HG02588 (cell line): ENCODE data around the gene ATP2A1.
"Not testable (repeated sequence)": the region's sequence is repeated elsewhere in the genome, so short reads cannot be mapped to it uniquely, and the experiment has no call there.

ENCODE experiments used
- ATAC-seq: cut with Tn5 transposase; IDR thresholded peaks from one replicate; pipeline ENCODE4 v1.9.1; 2021; ENCODE audit warnings: mild to moderate bottlenecking, moderate library complexity; ENCODE audit not compliant: unreplicated experiment

ATP2A1 gene

DNA sequence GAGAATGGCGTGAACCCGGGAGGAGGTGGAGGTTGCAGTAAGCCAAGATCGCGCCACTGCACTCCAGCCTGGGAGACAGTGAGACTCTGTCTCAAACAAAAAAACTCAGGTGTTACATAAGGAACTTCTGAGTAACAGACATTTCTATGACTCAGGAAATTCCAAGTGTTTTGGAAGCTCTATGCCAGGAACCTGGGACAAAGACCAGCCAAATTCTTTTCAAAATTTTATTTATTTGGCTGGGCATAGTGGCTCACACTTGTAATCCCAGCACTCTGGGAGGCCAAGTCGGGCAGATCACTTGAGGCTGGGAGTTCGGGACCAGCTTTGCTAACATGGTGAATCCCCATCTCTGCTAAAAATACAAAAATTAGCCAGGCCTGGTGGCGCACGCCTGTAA is 19.9 kb upstream of the ATP2A1 start:
- ATAC-seq, result no peak

DNA sequence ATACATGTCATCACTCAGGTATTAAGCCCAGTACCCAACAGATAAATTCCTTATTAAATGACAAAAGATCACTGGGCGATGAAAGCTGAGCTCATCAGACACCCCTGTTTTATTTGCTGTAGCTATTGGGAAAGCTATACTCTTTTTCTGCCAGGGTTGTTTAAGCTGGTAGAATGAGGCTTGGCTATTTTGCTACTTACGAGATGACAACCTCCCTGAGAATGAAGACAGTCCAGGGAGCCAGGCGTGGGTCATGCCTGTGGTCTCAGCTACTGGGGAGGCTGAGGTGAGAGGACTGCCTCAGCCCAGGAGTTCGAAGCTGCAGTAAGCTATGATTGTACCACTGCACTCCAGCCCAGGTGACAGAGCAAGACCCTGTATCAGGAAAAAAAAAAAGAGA is 19.0 kb upstream of the ATP2A1 start:
- ATAC-seq, result no peak

DNA sequence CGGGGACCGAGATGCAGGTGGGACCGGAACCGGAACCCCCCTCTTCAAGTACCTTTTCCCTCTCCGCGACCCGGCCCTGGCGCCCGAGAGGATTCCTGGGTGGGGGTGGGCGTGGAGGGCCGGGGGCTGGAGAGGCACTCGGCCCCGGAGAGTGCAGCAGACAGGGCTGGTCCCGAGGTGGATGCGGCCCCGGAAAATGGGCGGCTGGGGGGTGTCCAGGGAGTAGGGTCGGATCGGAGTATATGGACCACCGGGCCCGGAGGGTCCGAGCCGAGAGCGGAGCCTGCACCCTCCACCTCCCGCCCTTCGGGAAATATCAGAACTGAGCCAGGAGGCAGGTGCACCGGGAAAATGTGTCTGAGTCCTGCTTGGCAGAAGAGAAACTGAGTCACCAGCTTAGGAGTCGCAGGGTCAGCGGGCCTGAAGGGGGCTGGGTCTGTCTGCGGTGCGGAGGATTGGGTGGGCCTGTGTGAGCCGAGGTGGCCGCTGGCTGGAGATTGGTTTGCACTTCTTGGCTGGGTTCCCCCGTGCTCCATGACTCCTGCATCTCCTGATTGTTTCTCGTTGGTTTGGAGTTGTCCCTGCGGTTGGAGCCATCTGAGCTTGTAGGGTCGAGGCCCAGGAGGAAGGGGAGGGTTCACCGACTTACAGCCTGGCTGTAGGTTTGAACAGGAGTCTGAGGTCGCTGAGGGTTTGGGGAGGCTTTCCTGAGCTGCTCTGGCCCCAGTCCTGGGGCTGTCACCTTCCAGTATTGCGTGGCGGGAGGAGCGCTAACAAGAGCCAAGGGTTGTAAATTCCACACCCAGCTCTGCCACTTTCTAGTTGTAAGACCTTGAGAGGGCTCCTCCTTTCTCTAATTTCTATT is 14.1 kb upstream of the ATP2A1 start:
- ATAC-seq, result no peak

DNA sequence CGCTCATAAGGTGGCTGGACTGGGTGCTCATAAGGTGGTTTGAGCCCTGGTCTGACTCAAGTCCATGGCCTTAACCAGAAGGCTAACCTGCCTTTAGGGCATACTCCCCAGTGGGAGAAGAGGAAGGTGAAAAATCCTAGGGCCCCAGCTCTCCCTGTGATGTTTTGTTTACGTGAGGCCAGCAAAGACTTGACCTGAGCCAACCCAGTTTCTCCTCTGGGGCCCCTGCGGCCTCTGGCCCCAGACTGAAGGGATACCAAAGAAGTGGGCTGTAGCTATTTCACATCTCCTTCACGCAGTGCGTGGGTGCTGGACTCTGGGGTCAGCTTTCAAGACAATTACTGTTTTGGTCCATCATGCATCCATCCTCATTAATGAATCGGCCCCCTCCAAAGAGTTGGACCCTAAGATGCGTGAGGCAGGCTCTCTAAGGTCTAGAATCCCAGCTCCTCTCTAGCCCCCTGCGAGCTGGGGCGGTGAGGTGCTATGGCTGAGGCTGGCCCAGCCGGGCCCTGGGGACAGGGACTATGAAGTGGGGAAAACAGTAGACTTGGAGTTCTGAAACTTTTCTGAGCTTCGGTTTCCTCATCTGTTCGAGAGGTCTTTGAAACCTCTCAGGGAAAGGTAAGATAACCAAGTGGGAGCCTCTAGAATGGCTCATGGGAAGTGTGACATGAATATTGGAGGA is 13.1 kb upstream of the ATP2A1 start:
- ATAC-seq, result no peak

DNA sequence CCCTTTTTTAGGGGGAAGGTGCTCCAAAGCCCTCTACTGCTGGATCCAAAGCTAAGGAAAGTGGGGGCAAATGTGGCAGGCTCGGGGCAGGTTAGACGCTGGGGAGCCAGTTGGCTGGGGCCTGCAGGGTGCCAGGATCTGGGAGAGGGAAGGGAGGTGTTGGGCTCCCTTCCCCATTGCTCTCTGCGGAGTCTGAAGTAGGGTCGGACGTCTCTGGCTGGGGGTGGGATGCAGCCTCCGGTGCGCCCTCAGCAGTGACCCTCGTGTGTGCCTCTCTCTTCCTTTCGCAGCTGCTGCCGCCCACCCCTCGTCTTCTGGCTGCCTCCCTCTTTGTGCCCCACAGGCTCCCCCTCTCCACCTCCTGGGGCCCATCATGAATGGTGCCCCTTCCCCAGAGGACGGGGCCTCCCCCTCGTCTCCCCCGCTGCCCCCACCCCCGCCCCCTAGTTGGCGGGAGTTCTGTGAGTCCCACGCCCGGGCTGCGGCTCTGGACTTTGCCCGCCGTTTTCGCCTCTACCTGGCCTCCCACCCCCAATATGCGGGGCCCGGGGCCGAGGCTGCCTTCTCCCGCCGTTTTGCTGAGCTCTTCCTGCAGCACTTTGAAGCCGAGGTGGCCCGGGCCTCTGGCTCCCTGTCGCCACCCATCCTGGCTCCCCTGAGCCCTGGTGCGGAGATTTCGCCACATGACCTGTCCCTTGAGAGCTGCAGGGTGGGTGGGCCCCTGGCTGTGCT is 12.4 kb upstream of the ATP2A1 start:
- ATAC-seq, result no peak

DNA sequence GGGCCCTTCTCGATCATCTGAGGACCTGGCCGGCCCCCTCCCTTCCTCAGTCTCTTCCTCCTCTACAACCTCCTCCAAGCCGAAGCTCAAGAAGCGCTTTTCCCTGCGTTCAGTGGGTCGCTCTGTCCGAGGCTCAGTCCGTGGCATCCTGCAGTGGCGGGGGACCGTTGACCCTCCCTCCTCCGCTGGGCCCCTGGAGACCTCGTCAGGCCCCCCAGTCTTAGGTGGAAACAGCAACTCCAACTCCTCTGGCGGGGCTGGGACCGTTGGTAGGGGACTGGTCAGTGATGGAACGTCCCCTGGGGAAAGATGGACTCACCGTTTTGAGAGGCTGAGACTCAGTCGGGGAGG is 11.9 kb upstream of the ATP2A1 start:
- no peak for ATAC-seq

DNA sequence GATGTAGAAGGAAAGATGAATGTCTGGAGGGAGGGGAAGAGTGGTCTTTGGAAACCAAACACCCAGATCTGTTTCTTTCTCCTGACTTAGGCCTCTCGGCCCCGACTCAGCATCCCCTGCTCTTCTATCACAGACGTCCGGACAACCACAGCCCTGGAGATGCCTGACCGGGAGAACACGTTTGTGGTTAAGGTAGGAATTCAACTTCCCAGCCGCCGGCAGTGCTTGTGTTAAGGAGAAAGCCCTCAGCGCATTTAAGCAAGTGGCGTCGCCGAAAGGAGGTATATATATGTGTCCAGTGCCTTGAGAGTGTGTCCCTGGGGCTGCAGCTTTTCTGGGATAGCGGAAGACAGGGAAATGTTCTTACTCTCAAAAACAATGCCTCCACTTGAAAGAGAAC is 11.0 kb upstream of the ATP2A1 start:
- ATAC-seq, result no peak

DNA sequence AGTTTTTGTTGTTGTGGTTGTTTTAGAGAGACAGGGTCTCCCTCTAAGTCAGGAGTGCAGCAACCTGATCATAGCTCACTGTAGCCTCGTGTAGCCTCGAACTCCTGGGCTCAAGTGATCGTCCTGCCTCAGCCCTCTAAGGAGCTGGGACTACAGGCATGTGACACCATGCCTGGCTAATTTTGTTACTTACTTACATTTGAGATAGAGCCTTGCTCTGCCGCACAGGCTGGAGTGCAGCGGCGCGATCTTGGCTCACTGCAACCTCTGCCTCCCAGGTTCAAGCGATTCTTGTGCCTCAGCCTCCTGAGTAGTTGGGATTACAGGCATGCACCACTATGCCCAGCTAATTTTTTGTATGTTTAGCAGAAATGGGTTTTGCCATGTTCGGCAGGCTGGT is 10.6 kb upstream of the ATP2A1 start:
- not testable (repeated sequence) for ATAC-seq

DNA sequence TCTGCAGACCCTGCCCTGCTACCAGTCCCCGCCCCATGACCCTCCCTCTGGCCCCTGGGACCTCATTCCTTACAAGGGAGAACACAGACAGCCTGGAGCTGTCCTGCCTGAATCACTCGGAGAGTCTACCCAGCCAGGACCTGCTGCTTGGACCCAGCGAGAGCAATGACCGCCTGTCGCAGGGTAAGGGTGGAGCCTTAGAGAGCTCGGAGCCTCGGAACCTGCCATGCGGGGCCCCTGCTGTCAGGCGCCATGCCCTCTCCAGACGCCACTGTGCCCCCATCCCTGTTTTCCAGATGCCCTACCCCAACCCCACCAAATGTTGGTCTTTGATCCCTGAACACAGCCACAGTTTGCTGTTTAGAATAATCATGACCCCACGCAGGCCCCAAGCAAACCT is 9.1 kb upstream of the ATP2A1 start:
- no peak for ATAC-seq

DNA sequence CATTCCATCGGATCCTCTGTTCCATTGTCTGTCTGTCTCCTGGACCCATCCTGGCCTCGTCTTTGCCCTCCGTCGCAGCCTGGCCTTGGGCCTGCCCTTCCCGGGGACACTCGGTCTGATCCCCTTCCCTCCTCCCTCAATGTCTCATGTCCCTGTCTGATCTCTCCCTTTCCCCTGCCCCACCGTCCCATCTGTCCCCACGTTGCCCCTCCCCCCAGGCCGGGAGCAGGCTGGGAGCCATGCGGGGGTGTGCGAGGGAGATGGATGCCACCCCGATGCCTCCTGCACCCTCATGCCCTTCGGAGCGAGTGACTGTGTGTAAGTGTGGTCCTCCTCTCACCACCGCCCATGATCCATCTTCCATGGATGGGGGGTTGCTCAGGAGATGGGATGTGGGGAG is 5.3 kb upstream of the ATP2A1 start:
- no peak for ATAC-seq

DNA sequence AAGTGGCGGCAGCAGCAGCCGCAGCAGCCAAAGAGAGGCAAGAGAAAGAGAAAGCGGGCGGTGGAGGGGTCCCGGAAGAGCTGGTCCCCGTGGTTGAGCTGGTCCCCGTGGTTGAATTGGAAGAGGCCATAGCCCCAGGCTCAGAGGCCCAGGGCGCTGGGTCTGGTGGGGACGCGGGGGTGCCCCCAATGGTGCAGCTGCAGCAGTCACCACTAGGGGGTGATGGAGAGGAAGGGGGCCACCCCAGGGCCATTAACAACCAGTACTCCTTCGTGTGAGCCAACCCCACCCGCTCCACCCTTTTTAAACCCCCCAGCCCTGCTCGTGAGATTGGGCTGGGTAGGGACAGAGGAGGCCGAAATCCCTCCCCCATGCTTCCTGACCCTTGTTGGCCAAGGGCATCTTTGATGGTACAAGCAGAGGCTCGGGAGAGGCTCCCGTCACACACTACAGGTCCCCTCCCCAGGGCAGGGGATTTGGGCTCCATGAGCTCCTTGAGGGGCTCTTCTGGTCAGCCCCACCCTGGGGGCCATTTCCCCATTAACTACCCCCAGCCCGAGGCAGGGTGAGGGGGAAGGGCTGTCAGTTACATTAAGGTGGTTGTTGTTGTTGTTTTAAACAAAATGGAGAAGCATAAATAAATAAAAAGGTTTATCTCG is 4.6 kb upstream of the ATP2A1 start:
- ATAC-seq, result no peak

DNA sequence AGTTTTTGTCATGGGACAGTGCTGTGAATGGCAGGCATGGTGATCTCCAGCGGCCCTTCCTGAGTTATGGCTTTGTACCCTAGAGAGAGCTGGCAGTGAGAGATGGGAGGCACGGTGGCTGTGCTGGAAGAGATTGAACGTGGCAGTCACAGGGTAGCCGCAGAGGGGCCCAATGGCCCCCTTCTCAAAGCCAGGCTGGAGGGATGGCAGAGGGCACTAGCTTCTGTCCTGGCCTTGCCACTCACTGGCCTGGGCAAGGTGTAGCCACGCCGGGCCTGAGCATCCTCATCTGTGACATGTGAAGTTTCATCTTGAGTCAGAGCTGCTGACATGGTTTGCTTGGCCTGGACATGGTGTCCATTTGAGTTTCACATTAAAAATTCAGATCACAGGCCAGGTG is 3.9 kb upstream of the ATP2A1 start:
- ATAC-seq, result no peak

DNA sequence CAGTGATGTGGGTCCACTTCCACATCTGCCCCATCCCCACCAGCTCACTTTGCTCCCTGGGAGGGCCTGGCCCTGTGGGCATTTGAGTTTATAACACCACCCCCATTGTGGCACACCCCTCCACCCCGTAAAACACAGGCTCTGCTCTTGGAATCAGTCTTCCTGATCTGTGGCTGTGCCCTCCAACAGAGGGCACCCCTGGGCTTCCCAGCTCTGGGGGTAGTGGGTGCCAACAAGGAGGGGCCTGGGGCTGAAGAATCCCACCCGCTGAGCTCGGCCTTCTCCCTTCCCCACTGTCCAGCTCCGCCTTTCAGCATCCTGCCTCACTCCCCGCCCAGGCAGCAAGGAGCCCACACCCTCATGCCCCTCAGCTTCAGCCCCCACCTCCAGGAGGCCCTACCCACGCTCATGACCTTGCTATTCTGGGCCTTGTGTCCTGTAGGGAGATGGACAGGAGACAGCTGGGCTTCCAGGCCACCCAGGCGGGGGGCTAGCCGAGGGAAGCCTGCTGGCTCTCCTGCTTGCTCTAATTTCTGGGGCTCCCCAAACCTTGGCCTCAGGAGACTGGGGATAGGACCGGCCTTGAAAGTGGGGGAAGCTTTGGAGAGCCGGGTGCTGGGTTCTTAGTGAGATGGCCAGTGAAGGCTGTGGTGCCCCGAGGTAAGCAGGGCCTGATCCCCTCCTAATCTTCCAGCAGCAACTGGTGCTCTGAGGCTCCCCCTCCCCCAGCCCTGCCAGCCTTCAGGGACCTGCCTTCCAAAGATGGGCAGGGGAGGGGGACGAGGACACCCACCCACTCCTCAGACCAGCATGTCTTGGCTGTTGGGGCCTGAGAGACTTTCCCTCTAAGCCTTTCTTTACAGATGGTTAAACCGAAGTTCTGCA is 2.9 kb upstream of the ATP2A1 start:
- ATAC-seq, result no peak

DNA sequence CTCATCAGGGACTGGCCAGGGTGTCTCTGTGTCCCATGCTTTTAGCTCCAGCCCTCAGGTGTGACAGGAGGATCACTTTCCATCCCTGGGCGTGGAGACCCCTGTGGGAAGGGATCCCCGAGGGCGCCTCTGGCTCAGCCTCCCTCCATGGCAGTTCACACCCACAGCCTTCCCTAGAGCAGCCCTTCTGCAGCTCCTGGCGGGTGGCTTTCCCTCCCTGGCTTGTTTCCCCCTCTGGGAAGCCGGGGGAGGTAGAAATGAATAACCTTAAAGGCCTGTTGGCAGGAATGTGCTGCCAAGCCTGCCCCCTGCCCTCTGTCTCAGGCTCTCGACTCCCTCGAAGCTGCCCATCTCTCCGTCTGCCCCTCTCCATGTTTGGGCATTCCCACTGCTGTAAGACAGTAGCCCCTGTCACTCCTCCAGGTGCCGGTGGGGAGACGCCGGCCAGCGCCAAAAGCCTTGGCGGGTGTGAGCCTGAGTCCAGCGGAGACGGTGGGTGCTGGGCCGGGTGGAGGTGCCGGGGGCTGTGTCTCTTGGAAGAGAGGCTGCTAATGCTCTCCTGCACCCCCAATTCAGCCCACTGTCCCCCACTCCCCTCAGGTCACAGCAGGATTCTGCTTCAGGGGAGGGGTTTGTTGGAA is 2.1 kb upstream of the ATP2A1 start:
- no peak for ATAC-seq

DNA sequence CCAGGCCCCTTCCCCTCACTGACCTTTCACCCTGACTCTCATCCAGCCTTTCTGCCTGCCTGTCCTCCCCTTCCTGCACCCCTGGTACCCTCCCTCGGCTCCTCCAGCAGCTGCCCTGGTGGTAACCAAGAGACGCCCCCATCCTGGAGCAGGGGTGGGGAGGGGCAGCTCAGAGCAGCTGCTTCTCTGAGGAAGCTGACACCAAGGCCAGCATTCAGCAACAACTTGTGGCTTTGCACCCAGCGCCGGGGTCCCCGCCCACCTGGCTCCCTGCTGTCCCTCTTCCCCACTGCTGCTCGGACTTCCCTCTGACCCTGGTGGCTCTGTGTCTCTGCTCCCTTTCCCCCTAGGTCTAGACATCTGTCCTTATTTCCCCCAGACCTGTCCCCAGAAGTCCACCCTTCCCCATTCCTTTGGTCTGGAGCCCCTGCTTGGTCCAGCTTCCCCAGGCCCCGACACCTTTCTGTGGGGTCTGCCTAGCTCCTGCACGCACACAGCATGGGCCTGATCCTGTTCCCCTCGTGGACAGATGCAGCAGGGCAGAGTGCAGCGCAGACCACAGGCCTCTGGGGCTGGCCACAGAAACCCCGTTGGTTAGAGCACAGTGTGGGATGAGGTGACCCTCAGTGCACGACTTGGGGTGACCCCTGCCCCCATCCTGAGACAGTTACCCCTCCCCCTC is 1.2 kb upstream of the ATP2A1 start:
- no peak for ATAC-seq

DNA sequence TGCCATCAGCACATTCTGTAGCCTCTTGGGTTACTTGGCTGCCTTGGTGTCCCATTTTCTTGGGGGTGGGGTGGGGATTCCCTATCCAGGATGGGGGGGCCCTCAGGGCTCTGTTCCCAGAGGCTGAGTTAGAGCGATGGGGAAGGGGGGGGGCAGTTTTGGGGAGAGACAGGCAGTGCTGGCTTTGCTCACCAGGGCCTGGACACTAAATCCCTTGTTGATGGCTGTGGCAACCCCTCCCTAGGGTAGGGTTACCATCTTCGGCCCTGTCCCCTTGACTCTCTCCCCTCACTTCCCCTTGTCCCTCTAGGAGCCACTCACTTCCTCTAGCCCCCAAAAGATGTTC is 660 bp upstream of the ATP2A1 start:
- no peak for ATAC-seq

DNA sequence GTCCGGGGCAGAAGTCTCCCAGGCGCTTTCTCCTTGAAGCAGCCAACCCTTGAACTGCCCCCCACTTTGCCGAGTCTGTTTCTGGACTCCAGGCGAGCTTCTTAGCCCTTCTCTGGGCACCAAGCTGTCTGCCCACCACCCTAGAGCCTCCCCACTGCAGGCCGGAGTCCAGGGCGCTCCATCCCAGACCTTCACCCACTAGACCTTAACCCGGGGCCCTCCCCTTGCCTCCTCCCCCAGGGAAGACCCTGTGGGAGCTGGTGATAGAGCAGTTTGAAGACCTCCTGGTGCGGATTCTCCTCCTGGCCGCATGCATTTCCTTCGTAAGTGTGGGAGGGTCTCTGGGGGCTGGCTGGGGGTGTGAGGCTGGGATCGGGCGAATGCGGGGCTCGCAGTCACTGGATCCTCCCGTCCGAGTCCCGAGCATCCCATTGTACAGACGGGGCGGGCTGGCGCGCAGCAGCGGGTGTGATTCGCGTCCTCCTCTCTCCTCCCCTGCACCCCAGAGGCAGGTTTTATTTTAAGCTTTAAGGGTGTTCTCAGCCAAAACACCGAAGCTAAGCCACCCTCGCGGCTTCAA is 1.1 kb downstream of the ATP2A1 start:
- peak; percentile 41 for ATAC-seq

DNA sequence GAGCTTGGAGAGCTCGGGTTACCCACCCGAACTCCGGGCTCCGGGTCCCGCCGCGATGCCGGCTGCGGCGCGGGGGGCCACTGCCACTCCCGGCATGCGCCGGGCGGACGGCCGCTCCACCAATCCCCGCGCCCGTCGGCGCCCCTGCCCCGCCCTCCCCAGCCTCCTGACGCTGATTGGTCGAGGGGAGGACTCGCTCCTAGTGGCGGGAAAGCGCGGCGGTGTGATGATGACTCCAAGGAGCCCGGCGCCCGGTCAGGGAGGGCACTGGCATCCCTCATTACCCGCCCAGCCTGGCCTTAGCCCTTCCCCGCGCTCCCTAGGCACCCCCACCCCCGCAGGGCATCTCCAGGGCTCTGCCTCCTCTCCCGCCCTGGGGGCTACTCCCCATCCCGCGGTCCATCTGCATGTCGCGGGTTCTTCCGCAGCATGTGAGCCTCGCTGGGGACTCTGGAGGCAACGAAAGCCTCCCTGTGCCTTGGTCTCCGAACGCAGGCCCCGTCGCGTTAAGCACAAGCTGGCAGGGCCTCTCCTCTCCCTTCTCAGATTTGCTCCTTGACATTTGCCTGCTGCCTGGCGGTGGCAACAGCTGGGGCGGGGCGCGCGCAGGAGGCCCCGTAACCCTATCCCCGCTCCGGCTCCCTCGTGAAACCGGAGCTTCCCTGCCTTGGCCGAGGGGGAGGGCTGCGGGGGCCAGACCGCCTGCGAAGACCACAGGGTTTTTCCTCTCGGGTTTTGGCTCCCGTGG is 1.7 kb downstream of the ATP2A1 start:
- peak; percentile 87 for ATAC-seq

DNA sequence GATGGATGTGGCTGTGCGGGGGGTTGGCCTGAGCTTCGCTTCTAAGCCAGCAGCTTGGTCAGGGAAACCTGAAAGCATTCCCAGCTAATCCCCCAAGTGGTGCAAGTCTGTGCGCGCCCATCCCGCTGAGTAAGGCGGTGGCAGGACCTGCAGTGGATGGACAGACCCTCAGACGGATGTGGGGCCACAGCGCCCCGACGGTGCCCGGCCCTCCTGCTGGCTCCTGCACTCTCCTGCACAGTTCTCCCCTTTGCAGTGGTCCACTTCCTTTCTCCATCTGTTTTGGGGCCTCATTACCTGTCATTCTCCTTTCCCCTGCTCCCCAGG is 2.3 kb downstream of the ATP2A1 start:
- ATAC-seq, result no peak
